ENCODE results near the gene VPS37C. TPM values are rescaled to one million over a fixed set of nuclear protein-coding genes. Genes with fewer than 3 reads are reported as not detected.

The VPS37C gene
- total RNA-seq, 1 donor, result 15.5 TPM

GRCh38 chr11:61082062-61082870 lies 79.0 kb downstream of the VPS37C start:
- H3K4me3 ChIP-seq (ENCODE audit: low read depth, low read length), result no peak overlapping the region
- TF ChIP-seq CTCF (IDR thresholded peaks at IDR 0.05; ENCODE audit: insufficient read depth, low read depth, low read length), result no peak
- no peak for DNase-seq (ENCODE audit: low read depth)

- H3K4me3 ChIP-seq (ENCODE audit: low read depth, low read length), result no peak overlapping the region
- no peak for TF ChIP-seq CTCF (IDR thresholded peaks at IDR 0.05; ENCODE audit: insufficient read depth, low read depth, low read length)
- no peak for DNase-seq (ENCODE audit: low read depth)
Measured at GRCh38 chr11:61080986-61081590, 80.1 kb downstream of the VPS37C start.

- no peak overlapping the region for H3K4me3 ChIP-seq (ENCODE audit: low read depth, low read length)
- no peak for TF ChIP-seq CTCF (IDR thresholded peaks at IDR 0.05; ENCODE audit: insufficient read depth, low read depth, low read length)
- DNase-seq (ENCODE audit: low read depth), result no peak
Measured at GRCh38 chr11:61080526-61080925, 80.7 kb downstream of the VPS37C start.

Other genes starting within 250 kb of the VPS37C start
- gene TMEM109, start 247.3 kb downstream of the VPS37C start, total RNA-seq, result 28.9 and 38.3 TPM in 2 replicates
- 29.3 and 40.6 TPM in 2 replicates for gene TMEM132A, start 237.0 kb downstream of the VPS37C start, total RNA-seq
- gene SLC15A3, start 209.2 kb downstream of the VPS37C start, total RNA-seq, result 13.0 and 15.5 TPM in 2 replicates
- not detected in 2 replicates for gene CD6, start 189.7 kb downstream of the VPS37C start, total RNA-seq
- not detected in 2 replicates for gene CD5, start 58.9 kb downstream of the VPS37C start, total RNA-seq
- 0.64 TPM in 1 of 2 replicates, not detected in the other for gene PGA3, start 42.1 kb upstream of the VPS37C start, total RNA-seq
- not detected in 2 replicates for gene PGA4, start 60.9 kb upstream of the VPS37C start, total RNA-seq
- not detected in 2 replicates for gene PGA5, start 79.7 kb upstream of the VPS37C start, total RNA-seq
- 1.3 and 2.2 TPM in 2 replicates for gene VWCE, start 133.9 kb upstream of the VPS37C start, total RNA-seq
- gene DDB1, start 171.7 kb upstream of the VPS37C start, total RNA-seq, result 252 and 335 TPM in 2 replicates
- 22.9 and 23.7 TPM in 2 replicates for gene TKFC, start 171.8 kb upstream of the VPS37C start, total RNA-seq
- gene CYB561A3, start 200.5 kb upstream of the VPS37C start, total RNA-seq, result 124 and 144 TPM in 2 replicates
- 45.7 and 59.2 TPM in 2 replicates for gene TMEM138, start 200.9 kb upstream of the VPS37C start, total RNA-seq
- gene TMEM216, start 231.2 kb upstream of the VPS37C start, total RNA-seq, result 10.6 and 14.2 TPM in 2 replicates